8988T (cell line): Measurements from ENCODE around the gene COL11A1.
"Not testable (repeated sequence)": the region's sequence is repeated elsewhere in the genome, so short reads cannot be mapped to it uniquely, and the experiment has no call there.

ENCODE experiments used
- DNase-seq: peaks from one replicate; pipeline ENCODE4 v3.0.0; 2011

The COL11A1 gene

DNA sequence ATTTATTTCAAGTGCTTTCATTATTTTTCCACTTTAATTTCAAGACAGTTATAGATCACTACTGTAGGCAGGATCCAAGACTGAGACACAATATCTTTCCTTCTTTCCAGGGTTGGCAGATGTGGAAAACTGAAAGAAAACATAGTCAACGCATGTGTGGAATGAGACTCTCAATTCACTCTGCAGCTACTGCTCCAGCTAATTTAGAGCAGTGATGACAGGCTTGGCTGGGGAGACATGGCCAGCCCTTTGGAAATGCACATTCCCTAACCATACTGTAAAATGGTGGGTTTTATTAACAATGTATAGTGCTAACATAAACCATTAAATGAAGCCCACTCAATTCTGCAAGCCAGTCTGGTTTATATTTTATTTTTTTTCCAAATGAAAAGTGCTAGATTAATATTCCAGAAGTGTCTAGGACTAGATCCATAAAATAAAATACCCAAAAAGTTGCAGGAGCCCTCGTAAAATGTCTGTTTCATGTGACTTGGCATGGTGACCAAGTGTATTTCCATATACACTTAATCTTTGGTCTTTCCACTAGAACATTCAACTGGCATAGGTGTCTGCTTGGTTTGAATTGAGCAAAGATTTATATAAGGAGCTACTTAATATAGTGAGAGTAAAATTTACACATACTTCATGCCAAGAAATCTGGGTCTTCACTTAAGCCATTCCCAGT lies 32.9 kb downstream of the COL11A1 start:
- no peak for DNase-seq

DNA sequence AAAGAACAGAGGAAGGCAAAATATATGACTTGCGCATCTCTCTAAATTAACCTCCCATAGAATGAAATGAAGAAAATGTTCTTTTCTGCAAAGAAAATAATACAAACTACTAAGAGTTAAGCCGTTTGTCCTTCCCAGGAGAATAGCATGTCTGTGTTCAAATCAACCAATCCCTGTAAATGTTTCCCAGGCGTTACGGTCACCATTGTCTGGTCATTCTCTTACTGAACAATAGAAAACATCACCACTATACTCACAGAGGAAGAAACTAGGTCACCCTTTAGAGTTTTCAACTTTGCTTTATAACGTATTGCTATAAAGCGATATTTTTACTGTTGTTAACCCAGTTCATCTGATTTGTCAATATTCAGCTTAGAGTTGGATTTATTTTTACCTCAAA lies 34.1 kb downstream of the COL11A1 start:
- DNase-seq = no peak

DNA sequence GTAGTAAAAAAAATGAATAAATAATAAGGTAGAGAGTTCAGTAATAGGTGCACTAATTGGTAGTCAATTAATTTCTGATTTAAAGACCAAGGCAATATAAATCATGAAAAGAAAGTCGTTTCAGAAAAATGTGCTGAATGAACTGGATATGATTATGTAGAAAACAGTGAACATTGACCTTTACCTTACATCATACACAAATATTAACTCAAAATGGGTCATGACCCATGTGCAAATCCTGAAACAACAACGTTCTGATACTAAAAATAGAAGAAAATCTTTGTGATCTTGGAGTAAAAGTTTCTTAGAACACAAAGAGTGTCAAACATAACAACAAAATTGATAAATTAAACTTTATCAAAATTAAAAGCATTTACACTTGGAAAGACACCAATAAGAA lies 39.1 kb downstream of the COL11A1 start:
- no peak for DNase-seq

DNA sequence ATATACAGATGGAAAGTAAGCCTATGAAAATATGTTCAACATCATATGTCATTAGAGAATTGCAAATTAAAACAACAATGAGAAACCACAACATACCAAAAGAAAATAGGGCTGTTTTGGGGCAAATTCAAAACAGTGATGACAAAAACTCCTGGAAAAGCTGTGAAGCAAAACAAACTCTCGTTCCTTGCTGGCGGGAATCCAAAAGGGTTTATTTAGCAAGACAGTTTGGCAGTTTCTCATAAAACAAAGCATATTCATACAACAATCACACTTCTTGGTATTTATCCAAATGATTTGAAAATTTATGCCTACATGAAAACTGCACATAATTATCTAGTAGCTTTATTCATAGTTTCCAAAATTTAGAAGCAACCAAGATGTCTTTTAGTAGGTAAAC lies 44.4 kb downstream of the COL11A1 start:
- DNase-seq = no peak

DNA sequence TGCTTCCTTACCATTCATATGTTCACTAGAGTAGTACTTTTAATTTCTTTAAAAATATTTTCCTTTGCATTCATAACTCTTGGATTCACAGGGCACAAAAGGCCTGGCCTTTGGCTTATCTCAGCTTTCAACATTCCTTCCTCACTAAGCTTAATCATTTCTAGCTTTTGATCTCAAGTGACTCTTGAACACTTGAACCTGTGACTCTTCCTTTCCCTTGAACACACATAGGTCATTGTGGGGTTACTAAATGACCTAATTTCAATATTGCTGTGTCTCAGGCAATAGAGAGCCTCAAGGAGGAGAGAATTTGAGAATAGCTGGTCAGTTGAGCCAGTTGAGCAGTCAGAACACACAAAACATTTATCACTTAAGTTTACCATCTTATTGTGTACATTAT lies 49.9 kb downstream of the COL11A1 start:
- no peak for DNase-seq

DNA sequence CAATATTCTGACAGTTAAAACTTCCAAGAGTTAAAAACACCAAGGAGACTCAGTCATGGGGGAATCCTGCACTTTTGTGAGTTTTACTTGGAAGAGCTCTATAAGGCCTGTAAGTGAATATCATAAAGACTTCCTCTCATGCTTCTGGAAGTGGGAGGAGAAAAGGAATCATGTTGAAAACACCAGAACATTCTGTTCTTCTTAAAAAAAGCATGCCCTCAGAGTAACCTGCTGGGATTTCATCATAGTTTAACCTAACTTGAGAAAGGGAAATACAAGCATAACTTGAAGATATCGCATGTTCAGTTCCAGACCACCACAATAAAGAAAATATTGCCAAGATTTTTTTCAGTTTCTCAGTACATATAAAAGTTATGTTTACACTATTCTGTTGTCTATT lies 51.9 kb downstream of the COL11A1 start:
- no peak for DNase-seq

DNA sequence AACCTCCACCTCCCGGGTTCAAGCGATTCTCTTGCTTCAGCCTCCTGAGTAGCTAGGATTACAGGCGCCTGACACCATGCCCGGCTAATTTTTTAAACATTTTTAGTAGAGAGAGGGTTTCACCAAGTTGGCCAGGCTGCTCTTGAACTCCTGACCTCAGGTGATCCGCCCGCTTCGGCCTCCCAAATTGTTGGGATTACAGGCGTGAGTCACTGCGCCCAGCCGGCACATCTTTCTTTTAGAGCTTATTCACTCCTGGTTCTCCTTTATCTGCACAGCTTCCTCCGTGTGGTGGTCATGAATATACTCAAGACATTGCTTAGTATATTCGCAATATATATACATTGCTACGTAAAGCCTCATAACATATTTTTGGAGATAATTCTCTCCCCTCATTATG lies 80.2 kb downstream of the COL11A1 start:
- not testable (repeated sequence) for DNase-seq

DNA sequence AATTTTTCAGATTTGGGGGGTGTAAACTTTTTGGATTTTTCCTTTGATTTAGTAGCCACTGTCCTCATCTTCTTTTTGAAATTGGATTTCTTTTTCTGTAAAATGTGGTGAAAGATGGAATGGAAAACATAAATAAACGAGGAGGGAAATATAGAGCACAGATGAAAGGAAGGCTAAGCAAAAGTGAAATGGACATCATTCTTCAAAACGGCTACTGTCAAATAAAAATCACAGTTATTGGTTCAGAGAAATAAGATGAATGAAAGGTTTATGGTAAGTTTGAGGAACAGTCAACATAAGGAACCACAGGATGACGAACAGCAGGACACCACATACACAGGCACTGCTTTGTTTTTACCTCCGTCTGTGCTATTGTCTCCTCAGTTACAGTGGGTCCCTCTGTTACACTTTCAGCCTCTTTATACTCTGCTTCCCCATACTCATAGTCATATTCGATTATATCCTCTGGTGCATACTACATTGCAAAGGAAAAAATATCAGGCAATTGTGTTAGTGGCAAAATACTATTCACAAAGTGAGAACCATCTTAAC lies 82.4 kb downstream of the COL11A1 start:
- DNase-seq = no peak

DNA sequence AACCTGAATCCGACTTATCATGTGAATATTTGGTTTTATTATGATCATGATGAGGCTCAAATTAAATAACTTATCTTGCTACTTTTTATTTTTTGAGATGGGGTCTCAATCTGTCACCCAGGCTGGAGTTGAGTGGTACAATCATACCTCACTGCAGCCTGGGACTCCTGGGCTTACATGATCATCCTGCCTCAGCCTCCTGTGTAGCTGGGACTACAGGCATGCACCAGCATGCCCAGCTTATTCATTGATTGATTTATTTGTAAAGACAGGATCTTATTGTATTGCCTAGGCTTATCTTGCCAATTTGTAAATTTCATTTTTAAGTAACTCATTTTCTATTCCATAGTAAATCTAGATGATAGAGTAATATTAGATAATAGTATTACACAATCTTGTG lies 84.3 kb downstream of the COL11A1 start:
- no peak for DNase-seq

DNA sequence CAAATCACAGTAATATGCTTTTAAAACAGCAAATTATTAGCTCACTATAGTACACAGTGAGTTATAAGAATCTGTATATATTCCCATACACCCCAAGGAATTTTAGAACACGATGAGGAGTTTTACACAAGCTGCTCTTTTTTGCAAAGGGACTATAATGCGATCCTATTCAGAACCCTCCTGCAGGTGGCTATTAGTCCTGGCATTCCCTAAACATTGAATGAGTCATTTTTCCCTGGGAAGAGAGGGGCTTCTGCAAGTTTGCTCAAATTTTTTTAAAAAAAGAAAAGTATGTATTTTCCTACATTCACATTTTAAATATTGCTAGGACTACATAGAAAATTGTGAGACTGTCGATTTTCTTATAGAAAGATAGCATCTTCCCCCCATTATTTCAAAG lies 106.3 kb downstream of the COL11A1 start:
- no peak for DNase-seq

DNA sequence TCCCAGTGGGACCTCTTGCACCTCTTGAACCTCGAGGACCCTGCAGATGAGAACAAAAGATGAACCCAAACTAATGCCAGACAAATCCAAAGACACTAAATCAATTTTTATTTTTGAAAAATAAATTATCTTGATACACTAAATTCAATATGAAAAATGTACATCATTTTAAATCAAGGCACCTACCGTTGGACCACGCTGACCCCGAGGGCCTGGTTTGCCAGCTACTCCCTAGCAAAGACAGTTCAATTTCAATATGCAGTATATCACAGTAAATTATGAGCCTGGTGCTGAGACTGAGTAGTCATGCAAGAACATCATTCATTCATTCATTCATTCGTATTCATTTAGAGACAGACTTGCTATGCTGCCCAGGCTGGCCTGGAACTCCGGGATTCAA lies 129.4 kb downstream of the COL11A1 start:
- DNase-seq = no peak

DNA sequence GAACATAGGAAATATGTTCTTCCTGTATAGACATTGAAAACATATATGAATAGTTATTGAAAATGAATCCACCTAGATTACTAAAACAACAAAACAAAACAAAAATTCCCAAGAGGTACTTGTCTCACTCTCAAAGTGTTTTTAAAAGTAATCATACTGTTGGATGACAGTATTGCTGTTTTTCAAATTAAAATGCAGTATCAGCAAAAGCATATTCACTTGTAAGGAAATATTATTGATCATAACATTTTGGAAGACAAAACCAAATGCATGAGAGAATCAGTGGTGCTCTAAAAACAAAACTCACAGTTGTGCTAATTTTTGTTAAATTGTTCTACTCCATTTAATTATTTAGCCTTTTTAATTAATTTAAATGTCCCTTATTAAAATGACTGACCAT lies 131.0 kb downstream of the COL11A1 start:
- no peak for DNase-seq

DNA sequence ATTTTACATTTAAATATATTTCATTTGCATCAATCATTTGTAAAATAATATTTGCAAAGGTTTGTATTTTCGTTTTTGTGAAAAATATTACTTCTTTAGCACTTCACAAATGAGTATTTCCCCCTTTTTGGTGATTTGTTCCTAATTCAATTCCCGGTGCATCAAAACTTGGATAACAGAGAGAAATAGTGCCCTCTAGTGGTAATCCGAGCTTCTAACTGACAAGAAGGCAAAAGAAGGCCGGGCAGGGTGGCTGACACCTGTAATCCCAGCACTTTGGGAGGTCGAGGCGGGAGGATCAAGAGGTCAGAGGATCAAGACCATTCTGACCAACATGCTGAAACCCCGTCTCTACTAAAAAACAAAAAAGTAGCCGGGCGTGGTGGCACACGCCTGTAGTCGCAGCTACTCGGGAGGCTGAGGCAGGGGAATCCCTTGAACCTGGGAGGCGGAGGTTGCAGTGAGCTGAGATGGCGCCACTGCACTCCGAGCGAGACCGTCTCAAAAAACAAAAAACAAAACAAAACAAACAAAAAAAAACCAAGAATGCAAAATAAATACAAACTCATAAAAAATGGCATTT lies 137.7 kb downstream of the COL11A1 start:
- no peak for DNase-seq

DNA sequence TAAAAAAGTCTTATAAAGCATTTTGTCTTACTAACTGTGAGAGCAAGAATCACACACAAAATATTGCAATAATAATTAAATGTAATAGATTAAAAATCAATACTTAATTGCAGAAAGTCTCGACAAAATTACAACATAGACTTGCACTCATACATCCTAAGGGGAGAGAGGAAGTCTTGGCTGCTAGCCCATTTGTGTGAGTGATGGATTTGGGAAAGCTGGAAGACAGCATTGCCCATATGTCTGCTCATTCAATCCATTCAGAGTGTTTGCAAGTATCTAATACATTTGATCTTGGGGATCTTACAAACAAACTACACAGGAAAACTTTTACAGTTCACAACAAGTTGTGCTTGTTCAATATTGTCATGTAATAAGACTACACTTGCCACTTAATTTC lies 140.5 kb downstream of the COL11A1 start:
- no peak for DNase-seq

DNA sequence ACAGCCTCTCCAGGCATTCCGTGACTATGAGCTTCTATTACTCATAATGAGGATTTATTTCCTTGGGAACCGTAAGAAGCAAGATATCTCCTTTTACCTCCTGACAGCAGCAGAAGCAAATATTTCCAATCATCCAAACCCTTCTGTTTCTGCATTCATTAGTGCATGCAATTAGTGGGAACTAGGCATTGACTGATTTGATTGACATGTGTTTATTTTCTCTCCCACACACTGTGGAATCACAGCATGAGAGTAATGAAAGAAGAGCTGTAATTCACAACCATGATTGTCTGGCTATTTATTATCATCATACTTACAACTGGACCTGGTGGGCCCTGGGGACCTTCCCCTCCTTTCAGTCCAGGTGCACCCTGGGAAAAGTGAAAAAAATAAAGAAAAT lies 146.8 kb downstream of the COL11A1 start:
- no peak for DNase-seq

DNA sequence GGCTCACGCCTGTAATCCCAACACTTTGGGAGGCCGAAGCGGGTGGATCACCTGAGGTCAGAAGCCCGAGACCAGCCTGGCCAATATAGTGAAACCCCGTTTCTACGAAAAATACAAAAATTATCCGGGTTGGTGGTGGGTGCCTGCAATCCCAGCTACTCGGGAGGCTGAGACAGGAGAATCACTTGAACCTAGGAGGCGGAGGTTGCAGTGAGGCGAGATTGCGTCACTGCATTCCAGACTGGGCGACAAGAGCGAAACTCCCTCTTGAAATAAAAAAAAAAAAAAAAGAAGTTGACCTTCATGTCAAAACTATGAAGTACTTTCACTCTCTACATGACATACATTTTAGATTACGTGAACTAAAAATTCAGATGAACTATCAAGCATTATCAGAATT lies 153.7 kb downstream of the COL11A1 start:
- DNase-seq = no peak

DNA sequence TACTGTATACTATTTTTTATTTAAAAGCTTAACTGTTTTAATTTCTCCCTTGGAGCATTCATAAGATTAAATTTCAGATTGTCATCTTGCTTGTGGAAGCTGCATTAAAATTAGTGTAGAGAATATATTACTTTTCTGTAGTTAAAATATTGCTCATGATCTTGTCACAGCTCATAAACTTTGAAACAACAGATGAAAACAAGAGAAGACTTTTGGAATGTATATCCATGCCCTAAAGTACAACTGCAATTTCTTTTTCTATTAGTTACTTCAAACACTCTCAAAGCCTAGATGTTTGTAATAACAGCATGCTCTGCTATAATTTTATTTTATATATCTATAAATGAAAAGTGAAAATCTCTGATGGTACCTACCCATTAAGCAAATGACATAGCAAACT lies 155.9 kb downstream of the COL11A1 start:
- no peak for DNase-seq

DNA sequence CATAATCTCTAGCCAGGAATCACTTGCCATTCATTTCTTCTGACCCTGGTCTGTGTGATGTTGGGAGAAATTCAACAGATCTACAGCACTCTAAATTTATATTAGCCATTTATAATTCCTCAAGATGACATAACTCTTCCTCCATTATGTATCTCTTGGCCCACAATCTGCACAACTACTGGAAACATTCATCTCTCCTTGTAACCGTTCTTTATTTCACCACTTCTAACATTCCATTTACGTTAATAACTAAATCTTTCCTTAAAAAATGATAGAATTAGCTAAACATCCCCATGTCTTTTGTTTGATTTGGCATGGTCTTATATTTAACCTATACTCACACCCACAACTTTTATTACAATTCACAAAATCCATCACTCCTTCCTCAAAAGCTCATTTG lies 166.0 kb downstream of the COL11A1 start:
- no peak for DNase-seq

DNA sequence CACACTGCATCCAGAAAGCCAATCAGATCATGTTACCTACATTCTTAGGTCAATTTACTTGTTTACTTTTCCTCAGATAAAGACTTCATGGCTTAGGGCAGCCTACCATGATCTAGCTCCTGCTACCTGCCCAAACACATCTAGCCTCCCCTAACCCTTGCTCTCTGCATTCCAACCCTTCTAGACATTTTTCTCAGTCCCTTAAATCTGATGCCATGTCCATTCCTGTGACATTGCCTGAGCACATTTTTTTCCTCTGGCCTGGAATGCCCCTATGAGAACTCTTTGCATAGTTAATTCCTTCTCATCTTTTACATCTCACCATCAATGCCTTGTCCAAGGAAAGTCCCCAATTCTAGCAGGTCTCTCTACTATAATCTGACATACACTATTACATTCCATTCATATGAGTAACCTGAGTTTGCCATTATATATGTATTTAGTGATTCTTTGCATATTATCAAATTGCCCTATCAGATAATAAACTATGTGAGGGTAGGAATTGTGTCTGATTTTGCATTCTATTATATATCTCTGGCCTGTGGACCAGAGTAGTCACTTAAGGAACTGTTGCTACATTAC lies 166.9 kb downstream of the COL11A1 start:
- DNase-seq = no peak

DNA sequence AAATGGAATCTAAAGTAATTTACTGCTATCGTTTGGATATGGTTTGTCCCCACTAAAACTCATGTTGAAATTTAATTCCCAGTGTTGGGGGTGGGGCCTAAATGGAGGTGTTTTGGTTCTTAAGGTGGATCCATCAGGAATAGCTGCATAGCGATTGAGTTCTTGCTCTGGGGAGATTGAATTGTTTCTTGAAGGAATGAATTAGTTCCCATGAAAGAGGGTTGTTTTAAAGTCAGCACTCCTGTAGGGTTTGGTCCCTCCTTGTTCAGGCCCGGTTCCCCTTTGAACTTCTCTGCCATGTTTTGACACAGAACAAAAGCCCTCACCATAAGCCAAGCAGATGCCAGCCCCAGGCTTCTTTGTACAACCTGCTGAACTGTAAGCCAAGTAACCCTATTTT lies 170.9 kb downstream of the COL11A1 start:
- DNase-seq = no peak

DNA sequence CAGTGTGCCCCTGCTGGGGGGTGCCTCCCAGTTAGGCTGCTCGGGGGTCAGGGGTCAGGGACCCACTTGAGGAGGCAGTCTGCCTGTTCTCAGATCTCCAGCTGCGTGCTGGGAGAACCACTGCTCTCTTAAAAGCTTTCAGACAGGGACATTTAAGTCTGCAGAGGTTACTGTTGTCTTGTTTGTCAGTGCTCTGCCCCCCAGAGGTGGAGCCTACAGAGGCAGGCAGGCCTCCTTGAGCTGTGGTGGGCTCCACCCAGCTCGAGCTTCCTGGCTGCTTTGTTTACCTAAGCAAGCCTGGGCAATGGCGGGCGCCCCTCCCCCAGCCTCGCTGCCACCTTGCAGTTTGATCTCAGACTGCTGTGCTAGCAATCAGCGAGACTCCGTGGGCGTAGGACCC lies 175.0 kb downstream of the COL11A1 start:
- not testable (repeated sequence) for DNase-seq

DNA sequence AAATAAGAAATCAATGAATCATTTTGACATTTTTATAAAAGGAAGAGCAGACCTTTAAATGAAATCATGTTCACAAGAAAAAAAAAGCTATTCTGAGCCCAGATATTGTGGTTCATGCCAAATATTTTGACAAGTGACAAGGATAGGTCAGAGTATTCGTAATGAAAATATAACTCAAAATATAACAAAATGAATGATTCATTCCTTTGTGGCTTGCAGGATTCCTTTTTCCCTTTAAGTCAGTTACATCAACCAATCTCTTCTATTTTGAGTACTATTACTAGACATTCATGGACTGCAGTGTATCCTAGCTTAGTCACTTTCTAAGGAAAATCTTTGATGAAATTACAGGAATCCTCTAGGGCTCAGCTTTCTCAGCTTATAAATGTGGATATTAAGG lies 188.7 kb downstream of the COL11A1 start:
- DNase-seq = no peak

DNA sequence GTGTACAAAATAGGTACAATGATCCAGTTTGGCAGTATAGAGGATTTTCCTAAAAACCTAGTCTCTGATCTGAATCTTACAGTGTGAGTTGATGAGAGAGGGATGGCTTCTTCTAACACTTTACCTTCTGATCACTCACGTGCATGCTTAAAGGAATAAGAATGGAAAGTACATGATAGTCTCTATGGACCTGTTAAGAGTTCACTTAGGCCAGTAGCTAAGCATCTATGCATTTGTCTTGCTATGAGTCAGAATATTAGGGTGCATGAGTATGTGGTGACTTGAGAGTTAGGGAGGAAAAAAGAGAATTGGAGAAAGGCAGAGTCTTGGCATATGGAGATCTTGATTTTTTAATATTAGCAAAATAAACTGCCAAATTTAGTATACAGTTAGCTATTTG lies 206.3 kb downstream of the COL11A1 start:
- no peak for DNase-seq

DNA sequence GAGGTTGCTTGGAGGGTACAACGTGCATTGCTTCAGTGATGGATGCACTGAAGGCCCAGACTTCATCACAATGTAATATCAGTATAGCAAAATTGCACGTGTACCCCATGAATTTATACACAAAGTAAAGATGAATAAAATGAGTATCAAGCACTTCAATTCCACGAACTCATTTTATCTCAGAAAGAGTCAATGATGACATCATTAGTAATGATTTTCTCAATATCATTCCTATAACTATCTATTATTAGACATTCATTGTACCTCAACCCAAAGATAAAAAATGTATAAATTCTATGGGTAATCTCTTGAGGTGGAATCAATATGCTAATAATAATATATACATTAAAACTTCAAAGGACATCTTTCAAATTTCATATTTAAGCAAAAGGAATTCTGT lies 208.4 kb downstream of the COL11A1 start:
- DNase-seq = no peak

DNA sequence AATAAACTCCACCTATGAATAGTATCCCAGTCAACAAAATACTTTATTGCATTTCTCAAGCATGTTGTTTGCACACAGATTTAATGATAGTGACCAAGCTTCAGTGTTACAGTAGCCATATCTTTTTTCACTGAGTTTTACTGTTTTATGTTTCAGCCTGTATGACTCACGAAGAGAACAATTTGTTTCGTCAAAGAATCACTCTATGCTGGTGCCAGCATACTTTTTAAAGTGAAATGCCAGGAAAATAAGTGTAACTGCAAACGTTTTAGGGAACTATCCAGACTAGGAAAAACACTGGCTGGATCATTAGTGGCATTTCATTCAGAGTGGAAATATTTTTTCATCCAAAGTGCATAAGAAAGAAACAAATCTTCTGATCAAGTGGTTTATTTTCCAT lies 210.8 kb downstream of the COL11A1 start:
- no peak for DNase-seq
